Measurements from ENCODE around the gene NINJ2.

DNA sequence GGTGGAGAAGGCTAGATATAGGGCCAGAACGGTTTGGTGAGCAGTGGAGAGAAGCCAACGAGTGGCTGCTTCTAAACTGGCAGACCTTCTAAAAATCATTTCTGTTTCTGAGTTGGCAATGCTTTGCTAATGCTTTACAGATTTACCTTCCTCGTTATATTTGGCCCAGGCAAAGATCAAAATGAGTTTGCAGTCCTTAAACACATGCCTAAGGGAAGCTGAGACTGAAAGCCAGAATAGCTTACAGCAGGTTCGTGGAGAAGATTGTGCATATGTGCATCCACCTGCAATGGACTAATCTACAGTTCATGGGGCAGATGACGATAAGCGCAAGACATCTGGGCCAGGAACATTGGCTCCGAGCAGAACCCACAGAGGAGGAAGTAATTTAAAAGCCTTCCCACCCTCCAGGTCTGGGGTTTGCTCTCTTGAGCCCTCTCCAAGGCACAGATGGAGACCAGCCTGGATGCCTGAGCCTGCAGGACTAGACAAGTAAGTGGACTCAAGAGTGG, 99.4 kb downstream of the NINJ2 start:
- TF ChIP-seq, protein P1, sequence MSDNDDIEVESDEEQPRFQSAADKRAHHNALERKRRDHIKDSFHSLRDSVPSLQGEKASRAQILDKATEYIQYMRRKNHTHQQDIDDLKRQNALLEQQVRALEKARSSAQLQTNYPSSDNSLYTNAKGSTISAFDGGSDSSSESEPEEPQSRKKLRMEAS (IDR thresholded peaks at IDR 0.05; ENCODE audit: low read depth) = no peak
- TF ChIP-seq, protein P2, sequence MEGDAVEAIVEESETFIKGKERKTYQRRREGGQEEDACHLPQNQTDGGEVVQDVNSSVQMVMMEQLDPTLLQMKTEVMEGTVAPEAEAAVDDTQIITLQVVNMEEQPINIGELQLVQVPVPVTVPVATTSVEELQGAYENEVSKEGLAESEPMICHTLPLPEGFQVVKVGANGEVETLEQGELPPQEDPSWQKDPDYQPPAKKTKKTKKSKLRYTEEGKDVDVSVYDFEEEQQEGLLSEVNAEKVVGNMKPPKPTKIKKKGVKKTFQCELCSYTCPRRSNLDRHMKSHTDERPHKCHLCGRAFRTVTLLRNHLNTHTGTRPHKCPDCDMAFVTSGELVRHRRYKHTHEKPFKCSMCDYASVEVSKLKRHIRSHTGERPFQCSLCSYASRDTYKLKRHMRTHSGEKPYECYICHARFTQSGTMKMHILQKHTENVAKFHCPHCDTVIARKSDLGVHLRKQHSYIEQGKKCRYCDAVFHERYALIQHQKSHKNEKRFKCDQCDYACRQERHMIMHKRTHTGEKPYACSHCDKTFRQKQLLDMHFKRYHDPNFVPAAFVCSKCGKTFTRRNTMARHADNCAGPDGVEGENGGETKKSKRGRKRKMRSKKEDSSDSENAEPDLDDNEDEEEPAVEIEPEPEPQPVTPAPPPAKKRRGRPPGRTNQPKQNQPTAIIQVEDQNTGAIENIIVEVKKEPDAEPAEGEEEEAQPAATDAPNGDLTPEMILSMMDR (IDR thresholded peaks at IDR 0.05) = no peak
- TF ChIP-seq TAF1 (IDR thresholded peaks at IDR 0.05; ENCODE audit: borderline replicate concordance, low read depth, low read length) = no peak
- TF ChIP-seq RAD21 (IDR thresholded peaks at IDR 0.05; ENCODE audit: low read length) = no peak
- no peak for TF ChIP-seq EZH2phosphoT487 (IDR thresholded peaks at IDR 0.05; ENCODE audit: borderline replicate concordance, low read depth)
- TF ChIP-seq, protein P3, sequence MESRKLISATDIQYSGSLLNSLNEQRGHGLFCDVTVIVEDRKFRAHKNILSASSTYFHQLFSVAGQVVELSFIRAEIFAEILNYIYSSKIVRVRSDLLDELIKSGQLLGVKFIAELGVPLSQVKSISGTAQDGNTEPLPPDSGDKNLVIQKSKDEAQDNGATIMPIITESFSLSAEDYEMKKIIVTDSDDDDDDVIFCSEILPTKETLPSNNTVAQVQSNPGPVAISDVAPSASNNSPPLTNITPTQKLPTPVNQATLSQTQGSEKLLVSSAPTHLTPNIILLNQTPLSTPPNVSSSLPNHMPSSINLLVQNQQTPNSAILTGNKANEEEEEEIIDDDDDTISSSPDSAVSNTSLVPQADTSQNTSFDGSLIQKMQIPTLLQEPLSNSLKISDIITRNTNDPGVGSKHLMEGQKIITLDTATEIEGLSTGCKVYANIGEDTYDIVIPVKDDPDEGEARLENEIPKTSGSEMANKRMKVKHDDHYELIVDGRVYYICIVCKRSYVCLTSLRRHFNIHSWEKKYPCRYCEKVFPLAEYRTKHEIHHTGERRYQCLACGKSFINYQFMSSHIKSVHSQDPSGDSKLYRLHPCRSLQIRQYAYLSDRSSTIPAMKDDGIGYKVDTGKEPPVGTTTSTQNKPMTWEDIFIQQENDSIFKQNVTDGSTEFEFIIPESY (IDR thresholded peaks at IDR 0.05; ENCODE audit: borderline replicate concordance, low read depth) = no peak
- TF ChIP-seq POLR2AphosphoS5 (IDR thresholded peaks at IDR 0.05; ENCODE audit: low read depth, low read length) = no peak
- TF ChIP-seq, protein P4, sequence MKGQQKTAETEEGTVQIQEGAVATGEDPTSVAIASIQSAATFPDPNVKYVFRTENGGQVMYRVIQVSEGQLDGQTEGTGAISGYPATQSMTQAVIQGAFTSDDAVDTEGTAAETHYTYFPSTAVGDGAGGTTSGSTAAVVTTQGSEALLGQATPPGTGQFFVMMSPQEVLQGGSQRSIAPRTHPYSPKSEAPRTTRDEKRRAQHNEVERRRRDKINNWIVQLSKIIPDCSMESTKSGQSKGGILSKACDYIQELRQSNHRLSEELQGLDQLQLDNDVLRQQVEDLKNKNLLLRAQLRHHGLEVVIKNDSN (IDR thresholded peaks at IDR 0.05; ENCODE audit: borderline replicate concordance, low read depth) = no peak
